NB4 (cell line): ENCODE measurements around the gene ENTPD1.

Experiments
- CTCF ChIP-seq: IDR thresholded peaks from one replicate; pipeline ENCODE4 v1.5.1; 2012; ENCODE audit warnings: low read depth, low read length
- MAX ChIP-seq: IDR thresholded peaks from 2 replicates; pipeline ENCODE4 v1.6.1; 2011; ENCODE audit warnings: low read depth, low read length
- MYC ChIP-seq: IDR thresholded peaks from 2 replicates; pipeline ENCODE4 v1.6.1; 2011; ENCODE audit warnings: low read depth, low read length
- POLR2A ChIP-seq: IDR thresholded peaks from 2 replicates; pipeline ENCODE4 v1.6.1; 2011; ENCODE audit warnings: mild to moderate bottlenecking; ENCODE audit not compliant: insufficient read length; ENCODE audit errors: extremely low read depth

GRCh38 chr10:95793401-95794045, 37.6 kb downstream of the ENTPD1 start:
- no peak for TF ChIP-seq CTCF
- no peak for TF ChIP-seq POLR2A
- TF ChIP-seq MAX = 0 out of 2 replicates have a peak, but pooled peaks have one; percentile 31
- 0 out of 2 replicates have a peak, but pooled peaks have one; percentile 22 for TF ChIP-seq MYC
